22Rv1 (cell line): Measurements from ENCODE around the gene FXYD2.

ENCODE experiments used
- H3K27ac ChIP-seq: fragments of 450-650 bp; 2 replicates; pipeline ENCODE4 v1.5.1; 2017
- CTCF ChIP-seq: fragments of 450-650 bp; IDR thresholded peaks from 2 replicates; pipeline ENCODE4 v1.5.1; 2017; ENCODE audit warnings: mild to moderate bottlenecking
- ZFX ChIP-seq: fragments of 450-650 bp; IDR thresholded peaks from 2 replicates; pipeline ENCODE4 v1.6.1; 2017; ENCODE audit warnings: antibody characterized with exemption, borderline replicate concordance

Gene FXYD2

GRCh38 chr11:117834838-117835443 lies 10.4 kb upstream of the FXYD2 start:
- no peak overlapping the region for H3K27ac ChIP-seq
- TF ChIP-seq ZFX, result no peak
- no peak for TF ChIP-seq CTCF

DNA sequence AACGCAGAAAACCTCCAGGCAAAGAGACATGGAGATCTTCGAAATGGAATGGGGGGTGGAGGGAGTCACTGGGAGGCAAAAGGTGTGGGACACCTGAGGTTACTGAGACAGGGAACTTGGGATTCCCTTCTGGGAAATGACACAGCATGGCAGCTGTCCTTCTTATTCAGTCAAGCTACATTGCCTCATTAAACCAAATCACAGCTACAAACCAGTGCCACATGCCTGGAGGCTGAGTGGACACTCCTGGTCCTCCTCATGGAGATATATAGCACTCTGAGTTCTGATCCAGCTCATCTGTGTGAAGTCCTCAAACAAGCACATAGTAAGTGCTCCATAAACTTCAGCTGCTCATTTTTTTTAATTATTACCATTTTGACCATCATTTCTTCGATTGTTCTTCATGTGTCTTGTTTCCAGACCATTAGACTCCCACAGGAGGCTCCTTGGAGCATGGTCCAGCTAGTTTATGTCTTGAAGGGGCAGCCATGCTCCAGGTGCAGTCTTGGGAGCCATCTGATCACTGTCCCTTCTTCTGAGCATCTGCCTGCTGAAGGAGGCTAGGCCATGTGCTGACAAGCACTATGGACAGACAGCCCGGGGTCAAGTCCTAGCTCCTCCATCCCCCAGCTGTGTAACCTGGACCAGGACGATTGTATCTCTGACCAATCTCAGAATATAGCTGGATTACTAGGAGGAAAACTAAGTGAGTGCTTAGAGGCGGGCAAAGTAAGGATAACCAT lies 9.7 kb upstream of the FXYD2 start:
- TF ChIP-seq CTCF, result no peak
- no peak for TF ChIP-seq ZFX
- H3K27ac ChIP-seq, result no peak overlapping the region

DNA sequence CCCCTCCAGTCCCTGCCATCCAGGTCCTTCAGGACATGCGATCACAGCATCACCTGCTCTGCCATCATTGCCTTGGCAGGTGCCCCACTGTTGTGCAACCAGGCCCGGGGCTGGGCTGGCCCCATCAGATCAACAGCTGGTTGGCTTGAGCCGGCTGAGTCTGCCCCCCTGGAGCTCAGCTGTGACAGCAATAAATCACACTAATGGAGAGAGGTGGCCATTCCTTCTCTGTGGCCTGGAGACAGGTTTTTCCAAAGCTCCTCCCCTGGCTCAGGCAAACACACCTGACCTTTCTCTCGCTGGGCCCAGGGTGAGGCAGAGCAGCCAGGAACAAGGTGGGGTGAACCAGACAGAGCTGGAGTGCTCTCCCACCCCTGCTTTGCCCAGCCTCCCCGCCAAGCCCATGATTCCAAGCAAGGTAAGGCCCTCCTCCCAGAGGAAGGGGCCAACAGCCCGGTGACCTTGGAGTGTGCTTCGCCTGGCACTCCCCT lies 8.9 kb upstream of the FXYD2 start:
- H3K27ac ChIP-seq, result no peak overlapping the region
- TF ChIP-seq ZFX, result no peak
- no peak for TF ChIP-seq CTCF

DNA sequence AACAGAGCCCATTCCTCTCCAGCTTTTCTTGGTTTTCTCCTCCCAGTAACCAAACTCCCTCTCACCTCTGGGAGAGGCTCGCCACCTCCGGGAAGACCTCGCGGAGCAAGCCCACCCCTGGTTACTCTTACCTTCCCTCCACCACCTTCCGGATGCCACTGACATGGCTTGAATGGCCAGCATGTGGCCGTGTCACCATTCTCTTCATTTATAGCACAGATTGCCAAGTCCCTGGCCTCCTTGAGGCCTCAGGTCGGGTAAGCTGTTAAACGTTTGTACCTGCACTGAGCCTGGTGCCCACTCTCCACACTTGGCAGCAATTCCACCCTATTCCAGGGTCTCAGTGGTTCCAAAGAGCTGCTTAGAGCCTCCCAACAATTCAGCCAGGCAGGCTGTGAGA lies 8.0 kb upstream of the FXYD2 start:
- H3K27ac ChIP-seq, result no peak overlapping the region
- no peak for TF ChIP-seq CTCF
- no peak for TF ChIP-seq ZFX

- H3K27ac ChIP-seq, result no peak overlapping the region
- TF ChIP-seq ZFX (no peak), CTCF (no peak)
Observed at GRCh38 chr11:117831661-117832415, 7.3 kb upstream of the FXYD2 start.

GRCh38 chr11:117830674-117831351 lies 6.3 kb upstream of the FXYD2 start:
- no peak overlapping the region for H3K27ac ChIP-seq
- no peak for TF ChIP-seq CTCF
- no peak for TF ChIP-seq ZFX
